ENCODE measurements around the gene SMIM12. TPM values are rescaled to one million over a fixed set of nuclear protein-coding genes. Genes with fewer than 3 reads are reported as not detected.

The SMIM12 gene
- total and polyA plus RNA-seq, 2 of the 8 experiments (the other 6 are each of a cell fraction or from before 2014, with no cell fraction given) = 40.9 to 49.2 TPM

DNA sequence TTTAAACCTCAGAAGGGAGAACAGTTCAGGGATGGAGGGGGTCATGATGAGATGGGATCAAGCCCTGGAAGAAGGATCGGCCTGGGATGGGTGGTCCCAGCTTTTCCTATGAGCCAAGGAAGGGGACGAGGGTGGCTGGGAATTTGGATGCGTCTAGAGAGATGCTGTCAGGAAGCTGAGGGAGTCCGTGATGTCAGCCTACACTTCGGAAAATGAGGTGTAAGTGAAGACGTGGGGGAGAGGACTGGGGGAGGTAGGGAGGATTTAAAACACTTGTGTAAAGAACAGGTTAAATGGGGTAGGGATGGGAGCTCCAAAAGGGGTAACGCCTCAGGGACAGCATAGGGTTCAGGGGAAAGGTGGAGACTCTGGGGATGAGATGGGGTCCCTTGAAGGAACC is 42.4 kb upstream of the SMIM12 start:
- no peak overlapping the region for H3K4me3 ChIP-seq (ENCODE audit: extremely low read depth in 1 of 4, insufficient read depth in 2 of 4, low read depth in 3 of 4, low read length in 4 of 4)
- H3K9ac ChIP-seq (replicated peaks in 1 of 4; ENCODE audit: extremely low read depth in 1 of 4, low read depth in 3 of 4, low read length in 3 of 4) = no peak overlapping the region
- no peak overlapping the region for H3K18ac ChIP-seq (ENCODE audit: extremely low read depth, low read length)
- no peak overlapping the region for H4K5ac ChIP-seq (ENCODE audit: insufficient read length, low read depth, low read length)
- peaks cover 0 to 3% (median 0%) of the 10 kb centered on the region in 4 experiments; a peak in 1 of 7 replicates for H3K4me1 ChIP-seq (replicated peaks in 1 of 4; ENCODE audit: control insufficient read depth in 3 of 4, insufficient read depth in 4 of 4, low read length in 3 of 4)
- no peaks in the 10 kb centered on the region for H3K79me1 ChIP-seq (ENCODE audit: low read depth, low read length)
- H3K79me2 ChIP-seq (ENCODE audit: control insufficient read depth in 1 of 2, insufficient read depth in 2 of 2, low read length in 2 of 2) = no peaks in the 10 kb centered on the region
- H4K8ac ChIP-seq (ENCODE audit: extremely low read depth, insufficient read depth, low read length) = no peak overlapping the region
- no peak overlapping the region for H2BK5ac ChIP-seq (ENCODE audit: low read depth, low read length)
- H3K56ac ChIP-seq (replicated peaks; ENCODE audit: insufficient read length, low read depth, low read length) = no peak overlapping the region
- no peak overlapping the region for H3K14ac ChIP-seq (ENCODE audit: insufficient read length)
- H4K20me1 ChIP-seq (replicated peaks in 1 of 2; ENCODE audit: control insufficient read depth in 1 of 2, insufficient read depth in 2 of 2, low read length in 2 of 2) = no peaks in the 10 kb centered on the region
- no peak overlapping the region for H3K27ac ChIP-seq (ENCODE audit: low read depth, low read length)
- no peak overlapping the region for H2AFZ ChIP-seq (ENCODE audit: low read length)
- ChIA-PET CTCF (ENCODE audit: partially characterized antibody) (interaction anchor here (1.3 to 2.3 kb wide), 3 partner anchors 13 to 26 kb away, joined by 3 to 9 read pairs (median 3); no protein-coding TSS in a partner anchor), POLR2A (ENCODE audit: partially characterized antibody) (no interaction called here)
- WGBS, 2 experiments (ENCODE audit: extremely low coverage in 1 of 2, insufficient coverage in 1 of 2, insufficient read length in 1 of 2, insufficient replicate concordance in 2 of 2, low coverage in 1 of 2, low lambda C conversion rate in 2 of 2, missing lambda C conversion rate in 1 of 2) = 81% methylated on average over 7 of the region's 7 CpGs; no CpG with 5 or more reads in 1 of the 2 experiments
- H4K91ac ChIP-seq (replicated peaks; ENCODE audit: insufficient read length, low read length) = no peak overlapping the region
- H2BK120ac ChIP-seq (replicated peaks; ENCODE audit: low read depth, low read length) = no peak overlapping the region
- DNase-seq (ENCODE audit: low read depth in 1 of 2, low spot score in 2 of 2) = no peak
- no peaks in the 10 kb centered on the region for H3K36me3 ChIP-seq (ENCODE audit: control insufficient read depth in 2 of 4, insufficient read depth in 4 of 4, low read length in 3 of 4)
- no peaks in the 10 kb centered on the region for H3K9me3 ChIP-seq (ENCODE audit: insufficient read depth in 2 of 2, low read depth in 1 of 2, low read length in 1 of 2)
- H3K4ac ChIP-seq (replicated peaks; ENCODE audit: insufficient read length, low read depth, low read length) = no peak overlapping the region
- no peak overlapping the region for H3K23ac ChIP-seq (ENCODE audit: insufficient read length)
- H3K27me3 ChIP-seq (replicated peaks in 1 of 4; ENCODE audit: control insufficient read depth in 3 of 4, extremely low read depth in 1 of 4, insufficient read depth in 3 of 4, low read length in 3 of 4) = no peaks in the 10 kb centered on the region
- no peaks in the 10 kb centered on the region; the same call in 1 of the 2 replicates for H3K23me2 ChIP-seq (ENCODE audit: low read depth, low read length)
- H2BK15ac ChIP-seq (ENCODE audit: low read length) = no peak overlapping the region
- no peak overlapping the region for H3K4me2 ChIP-seq (ENCODE audit: insufficient read depth in 1 of 2, low read depth in 2 of 2, low read length in 2 of 2)
- H2AK5ac ChIP-seq (ENCODE audit: low read depth, low read length) = no peak overlapping the region
- no peak overlapping the region for H2BK20ac ChIP-seq (ENCODE audit: low read length)
- no peak overlapping the region for H2BK12ac ChIP-seq (ENCODE audit: low read depth, low read length)
- no peak for FAIRE-seq
- no peak for TF ChIP-seq CHD2 (IDR thresholded peaks at IDR 0.05; ENCODE audit: low read length)
- TF ChIP-seq RFX5 (IDR thresholded peaks at IDR 0.05; ENCODE audit: borderline replicate concordance, low read depth, low read length) = no peak
- TF ChIP-seq FOSL1 (IDR thresholded peaks at IDR 0.05; ENCODE audit: insufficient read depth, low read depth, low read length) = no peak
- no peak for TF ChIP-seq MAFK (IDR thresholded peaks at IDR 0.05; ENCODE audit: low read depth, low read length)
